Adrenal gland (tissue), 12 donors: ENCODE data around the gene NGFR. TPM values are rescaled to one million over a fixed set of nuclear protein-coding genes. Genes with fewer than 3 reads are reported as not detected.

Experiments
- DNase-seq, 7 donors: peaks; one replicate each; pipeline ENCODE4 v3.0.0-alpha.2; 2019 to 2020
- H3K27ac ChIP-seq, 5 donors: fragments of 200-600 bp; sonication (generic) in 4 of 5; 1 replicate in 3 of 5; 2 replicates in 2 of 5; pipeline versions ENCODE4 v1.5.1 to v1.8.0; 2016 to 2020; ENCODE audit warnings: mild to moderate bottlenecking in 1 of 5
- H3K27me3 ChIP-seq: fragments of 200-600 bp; 2 replicates; pipeline ENCODE4 v1.8.0; 2021
- H3K36me3 ChIP-seq, 2 donors: fragments of 200-600 bp; replicated peaks in 1 of 2; 1 replicate in 1 of 2; 2 replicates in 1 of 2; pipeline versions ENCODE4 v1.5.1 to v1.8.0; 2018 to 2022
- H3K4me1 ChIP-seq, 2 donors: fragments of 200-600 bp; replicated peaks in 1 of 2; 1 replicate in 1 of 2; 2 replicates in 1 of 2; pipeline versions ENCODE4 v1.5.1 to v1.8.0; 2018 to 2021
- H3K4me3 ChIP-seq, 4 donors: fragments of 200-600 bp; sonication (generic) in 3 of 4; one replicate each; pipeline ENCODE4 v1.5.1; 2016 to 2018
- H3K9me3 ChIP-seq, 3 donors: fragments of 200-600 bp; sonication (generic) in 1 of 3; replicated peaks in 1 of 3; 1 replicate in 2 of 3; 2 replicates in 1 of 3; pipeline versions ENCODE4 v1.5.1 to v1.8.0; 2016 to 2021
- CTCF ChIP-seq, 6 experiments: fragments of 450-650 bp in 4 of 6; fragments of 200-600 bp in 2 of 6; sonication (generic) in 1 of 6; IDR thresholded peaks; 1 replicate in 5 of 6; 2 replicates in 1 of 6; pipeline versions ENCODE4 v1.5.1 to v1.8.0; 2016 to 2021; ENCODE audit warnings: antibody characterized with exemption in 6 of 6, mild to moderate bottlenecking in 2 of 6, moderate library complexity in 1 of 6
- POLR2A ChIP-seq, 2 donors: fragments of 450-650 bp; IDR thresholded peaks; one replicate each; pipeline ENCODE4 v1.6.1; 2017; ENCODE audit warnings: antibody characterized with exemption in 2 of 2, mild to moderate bottlenecking in 2 of 2, moderate library complexity in 1 of 2
- WGBS, 4 donors: extraction: QIAGEN DNeasy Blood & Tissue Kit in 2 of 4; methylation state at CpG; one replicate each; pipeline versions ENCODE4 v1.1.5 to v1.1.7; 2013 to 2017; 5-methylcytosine and 5-hydroxymethylcytosine counted together
- intact Hi-C, 2 donors: fragments of 100-400 bp; cut with DNase I; formaldehyde crosslinking; loops; one replicate each; pipeline versions ENCODE4 v1.14.1 to v1.15.0; 2022 to 2023
- polyA plus RNA-seq, 3 donors: library from polyadenylated mRNA; stranded (reverse); fragments of 200-250 nt in 2 of 3; fragments of 350-450 nt in 1 of 3; fragmentation: Illumina TruSeq in 1 of 3; extraction: RNeasy Lipid Tissue Mini Kit (QIAGEN cat#74804) in 1 of 3; gene quantifications; one replicate each; pipeline ENCODE4 v1.2.3, GENCODE V29; 2013 to 2014
- total RNA-seq, 9 donors: library from RNA; depleted of rRNA in 4 of 9; stranded (reverse); fragments of >200 nt in 4 of 9; fragments of 120-200 nt in 1 of 9; fragmentation: NEBNext Ultra II Directional in 1 of 9; extraction: Animal tissue kit (Norgen Biotek cat#: 25700) in 1 of 9; gene quantifications; one replicate each; pipeline versions ENCODE4 v1.1.0 to v1.2.4, GENCODE V29; 2013 to 2023
- donor health status: healthy with polysubstance abuse.
- donor health status: Bipolar disorder and iron deficiency.
- donor health status: DM: yes; HTN: yes; CAD: no.
- donor health status: DM: no; HTN: no; CAD: no.
- donor health status: DM: no; HTN: no; CAD: no.
- donor health status: DM: yes; HTN: yes; CAD: no.

NGFR gene
- total and polyA plus RNA-seq, 12 donors: 4.2 to 77.8 (median 25.9) TPM

GRCh38 chr17:49513044-49513395 lies 17.9 kb downstream of the NGFR start:
- no peak for TF ChIP-seq CTCF (IDR thresholded peaks at IDR 0.05)
- TF ChIP-seq POLR2A (IDR thresholded peaks at IDR 0.05): no peak
- H3K27me3 ChIP-seq: no peaks in the 10 kb centered on the region
- H3K4me1 ChIP-seq: peaks cover 17 to 21% of the 10 kb centered on the region in 2 donors
- intact Hi-C loops: no loop called here
- H3K36me3 ChIP-seq: no peaks in the 10 kb centered on the region
- H3K9me3 ChIP-seq: no peaks in the 10 kb centered on the region
- no peak for DNase-seq
- WGBS, 4 donors: 66 to 100% (median 76%) methylated on average over 1 to 6 of the region's 6 CpGs; no CpG with 5 or more reads in 1 of the 4 donors
- peak overlapping the region in 1 of 5 donors; percentile 83 for H3K27ac ChIP-seq
- no peak overlapping the region for H3K4me3 ChIP-seq

DNA sequence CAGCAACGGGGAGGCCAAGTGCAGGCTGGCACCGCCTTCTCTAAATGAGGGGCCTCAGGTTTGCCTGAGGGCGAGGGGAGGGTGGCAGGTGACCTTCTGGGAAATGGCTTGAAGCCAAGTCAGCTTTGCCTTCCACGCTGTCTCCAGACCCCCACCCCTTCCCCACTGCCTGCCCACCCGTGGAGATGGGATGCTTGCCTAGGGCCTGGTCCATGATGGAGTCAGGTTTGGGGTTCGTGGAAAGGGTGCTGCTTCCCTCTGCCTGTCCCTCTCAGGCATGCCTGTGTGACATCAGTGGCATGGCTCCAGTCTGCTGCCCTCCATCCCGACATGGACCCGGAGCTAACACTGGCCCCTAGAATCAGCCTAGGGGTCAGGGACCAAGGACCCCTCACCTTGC lies 18.5 kb downstream of the NGFR start:
- Histone ChIP-seq H3K4me3 (no peak overlapping the region), H3K27ac (peak overlapping the region in 2 of 5 donors; percentile 79 to 83), H3K36me3 (no peaks in the 10 kb centered on the region), H3K4me1 (peaks cover 17 to 21% of the 10 kb centered on the region in 2 donors), H3K9me3 (no peaks in the 10 kb centered on the region), H3K27me3 (no peaks in the 10 kb centered on the region)
- intact Hi-C loops: no loop called here
- WGBS, 4 donors: 76 to 93% (median 81%) methylated on average over 2 to 8 of the region's 8 CpGs
- DNase-seq: no peak
- TF ChIP-seq POLR2A (IDR thresholded peaks at IDR 0.05) (no peak), CTCF (IDR thresholded peaks at IDR 0.05) (no peak)

DNA sequence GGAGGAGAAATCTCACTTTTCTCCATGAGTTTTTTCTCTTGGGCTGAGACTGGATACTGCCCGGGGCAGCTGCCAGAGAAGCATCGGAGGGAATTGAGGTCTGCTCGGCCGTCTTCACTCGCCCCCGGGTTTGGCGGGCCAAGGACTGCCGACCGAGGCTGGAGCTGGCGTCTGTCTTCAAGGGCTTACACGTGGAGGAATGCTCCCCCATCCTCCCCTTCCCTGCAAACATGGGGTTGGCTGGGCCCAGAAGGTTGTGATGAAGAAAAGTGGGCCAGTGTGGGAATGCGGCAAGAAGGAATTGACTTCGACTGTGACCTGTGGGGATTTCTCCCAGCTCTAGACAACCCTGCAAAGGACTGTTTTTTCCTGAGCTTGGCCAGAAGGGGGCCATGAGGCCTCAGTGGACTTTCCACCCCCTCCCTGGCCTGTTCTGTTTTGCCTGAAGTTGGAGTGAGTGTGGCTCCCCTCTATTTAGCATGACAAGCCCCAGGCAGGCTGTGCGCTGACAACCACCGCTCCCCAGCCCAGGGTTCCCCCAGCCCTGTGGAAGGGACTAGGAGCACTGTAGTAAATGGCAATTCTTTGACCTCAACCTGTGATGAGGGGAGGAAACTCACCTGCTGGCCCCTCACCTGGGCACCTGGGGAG lies 19.1 kb downstream of the NGFR start:
- Histone ChIP-seq H3K27me3 (no peaks in the 10 kb centered on the region), H3K27ac (peak overlapping the region in 3 of 5 donors; percentile 66 to 83 (median 79)), H3K9me3 (no peaks in the 10 kb centered on the region), H3K36me3 (no peaks in the 10 kb centered on the region), H3K4me3 (no peak overlapping the region), H3K4me1 (peaks cover 17 to 21% of the 10 kb centered on the region in 2 donors)
- peak in 1 of 7 donors; percentile 17 for DNase-seq
- TF ChIP-seq POLR2A (IDR thresholded peaks at IDR 0.05) (no peak), CTCF (IDR thresholded peaks at IDR 0.05) (peak in 1 of 6 experiments; percentile 10)
- WGBS, 4 donors: 53 to 78% (median 73%) methylated on average over 8 to 15 of the region's 15 CpGs
- intact Hi-C loops: no loop called here

DNA sequence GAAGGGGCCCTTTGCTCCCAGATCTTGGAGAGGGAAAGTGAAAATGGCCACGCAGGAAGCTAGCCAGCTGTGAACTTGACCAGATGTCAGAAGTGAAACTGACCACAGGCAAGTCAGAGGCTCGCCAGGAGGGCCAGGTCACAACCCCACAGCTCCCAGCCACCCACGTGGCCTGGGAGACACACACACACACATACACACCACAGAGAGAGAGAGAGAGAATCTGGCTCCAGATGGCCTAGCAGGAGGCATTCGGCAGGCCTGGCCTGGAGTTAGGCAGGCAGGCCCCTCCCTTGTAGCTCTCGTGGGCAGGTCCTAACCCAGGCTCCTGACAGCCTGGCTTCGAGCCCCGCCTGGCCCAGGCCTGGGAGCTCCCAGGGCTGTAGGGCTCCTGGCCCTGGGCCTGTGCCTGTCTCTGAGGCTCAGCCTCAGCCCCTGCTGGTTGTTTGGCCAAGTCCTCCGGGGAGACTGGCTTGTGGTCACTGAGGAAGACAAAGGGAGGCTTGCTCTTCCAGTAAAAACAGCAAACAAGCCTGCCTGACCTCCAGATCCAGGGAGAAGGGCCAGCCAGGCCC lies 20.2 kb downstream of the NGFR start:
- no peaks in the 10 kb centered on the region for H3K36me3 ChIP-seq
- peak overlapping the region; percentile 22 to 83 (median 66) for H3K27ac ChIP-seq
- TF ChIP-seq POLR2A (IDR thresholded peaks at IDR 0.05) (peak in 1 of 2 donors; percentile 36), CTCF (IDR thresholded peaks at IDR 0.05) (peak in 4 of 6 experiments; percentile 32 to 52 (median 45))
- peaks cover 17 to 21% of the 10 kb centered on the region in 2 donors for H3K4me1 ChIP-seq
- H3K9me3 ChIP-seq: no peaks in the 10 kb centered on the region
- peak; percentile 78 to 97 (median 94) for DNase-seq
- no peaks in the 10 kb centered on the region for H3K27me3 ChIP-seq
- no peak overlapping the region for H3K4me3 ChIP-seq
- intact Hi-C loops: no loop called here
- 13 to 26% (median 20%) methylated on average over 2 to 8 of the region's 8 CpGs for WGBS, 4 donors
